BLaER1 (cell line): ENCODE measurements around the gene FCGR1A.
"Not testable (repeated sequence)": the region's sequence is repeated elsewhere in the genome, so short reads cannot be mapped to it uniquely, and the experiment has no call there.

Experiments used
- H3K27ac ChIP-seq: shearing (Covaris generic); formaldehyde crosslinking; 2 replicates; pipeline ENCODE4 v1.8.1; 2022
- H3K27me3 ChIP-seq: shearing (Covaris generic); formaldehyde crosslinking; 2 replicates; pipeline ENCODE4 v1.8.1; 2022
- H3K36me3 ChIP-seq: shearing (Covaris generic); formaldehyde crosslinking; 2 replicates; pipeline ENCODE4 v1.8.1; 2022
- H3K4me1 ChIP-seq: shearing (Covaris generic); formaldehyde crosslinking; 2 replicates; pipeline ENCODE4 v1.8.1; 2022
- H3K4me2 ChIP-seq: shearing (Covaris generic); formaldehyde crosslinking; 2 replicates; pipeline ENCODE4 v1.8.1; 2022
- H3K4me3 ChIP-seq: shearing (Covaris generic); formaldehyde crosslinking; 2 replicates; pipeline ENCODE4 v1.8.1; 2022
- H3K9ac ChIP-seq: shearing (Covaris generic); formaldehyde crosslinking; 2 replicates; pipeline ENCODE4 v1.8.1; 2022
- H3K9me3 ChIP-seq: shearing (Covaris generic); formaldehyde crosslinking; 2 replicates; pipeline ENCODE4 v1.8.1; 2022
- H4K20me1 ChIP-seq: shearing (Covaris generic); formaldehyde crosslinking; 2 replicates; pipeline ENCODE4 v1.8.1; 2022

FCGR1A gene

GRCh38 chr1:149764087-149764800 is 18.2 kb upstream of the FCGR1A start:
- H3K4me2 ChIP-seq, H3K27ac ChIP-seq, H3K9ac ChIP-seq, H3K27me3 ChIP-seq, H3K4me1 ChIP-seq, H3K4me3 ChIP-seq, H4K20me1 ChIP-seq, H3K36me3 ChIP-seq, H3K9me3 ChIP-seq: not testable (repeated sequence)

- H4K20me1 ChIP-seq, H3K36me3 ChIP-seq, H3K27ac ChIP-seq, H3K9ac ChIP-seq, H3K4me1 ChIP-seq, H3K27me3 ChIP-seq, H3K4me2 ChIP-seq, H3K4me3 ChIP-seq, H3K9me3 ChIP-seq: not testable (repeated sequence)
Measured at GRCh38 chr1:149766241-149766640, 16.3 kb upstream of the FCGR1A start.

GRCh38 chr1:149769216-149769615 is 13.3 kb upstream of the FCGR1A start:
- H3K27me3 ChIP-seq, H3K27ac ChIP-seq, H3K9me3 ChIP-seq, H3K4me3 ChIP-seq, H3K4me2 ChIP-seq, H3K36me3 ChIP-seq, H3K9ac ChIP-seq, H4K20me1 ChIP-seq, H3K4me1 ChIP-seq: not testable (repeated sequence)

- not testable (repeated sequence) for H3K27me3 ChIP-seq, H3K4me3 ChIP-seq, H3K36me3 ChIP-seq, H3K27ac ChIP-seq, H3K9me3 ChIP-seq, H3K9ac ChIP-seq, H3K4me2 ChIP-seq, H3K4me1 ChIP-seq, H4K20me1 ChIP-seq
Measured at GRCh38 chr1:149770661-149771060, 11.8 kb upstream of the FCGR1A start.

- not testable (repeated sequence) for H3K9me3 ChIP-seq, H3K4me3 ChIP-seq, H3K27me3 ChIP-seq, H3K4me2 ChIP-seq, H3K4me1 ChIP-seq, H3K27ac ChIP-seq, H3K36me3 ChIP-seq, H3K9ac ChIP-seq, H4K20me1 ChIP-seq
Measured at GRCh38 chr1:149771653-149772425, 10.7 kb upstream of the FCGR1A start.

- not testable (repeated sequence) for H3K4me2 ChIP-seq, H3K27me3 ChIP-seq, H4K20me1 ChIP-seq, H3K9ac ChIP-seq, H3K4me3 ChIP-seq, H3K9me3 ChIP-seq, H3K27ac ChIP-seq, H3K4me1 ChIP-seq, H3K36me3 ChIP-seq
Measured at GRCh38 chr1:149775510-149776147, 6.9 kb upstream of the FCGR1A start.

- H3K9me3 ChIP-seq, H3K36me3 ChIP-seq, H3K4me1 ChIP-seq, H4K20me1 ChIP-seq, H3K4me2 ChIP-seq, H3K27ac ChIP-seq, H3K9ac ChIP-seq, H3K4me3 ChIP-seq, H3K27me3 ChIP-seq: not testable (repeated sequence)
Measured at GRCh38 chr1:149777084-149777483, 5.4 kb upstream of the FCGR1A start.

- not testable (repeated sequence) for H3K4me2 ChIP-seq, H3K27me3 ChIP-seq, H4K20me1 ChIP-seq, H3K9ac ChIP-seq, H3K4me3 ChIP-seq, H3K36me3 ChIP-seq, H3K27ac ChIP-seq, H3K9me3 ChIP-seq, H3K4me1 ChIP-seq
Measured at GRCh38 chr1:149778313-149778712, 4.2 kb upstream of the FCGR1A start.

- not testable (repeated sequence) for H4K20me1 ChIP-seq, H3K4me1 ChIP-seq, H3K9me3 ChIP-seq, H3K4me2 ChIP-seq, H3K4me3 ChIP-seq, H3K27me3 ChIP-seq, H3K36me3 ChIP-seq, H3K27ac ChIP-seq, H3K9ac ChIP-seq
Measured at GRCh38 chr1:149781413-149781984, 995 bp upstream of the FCGR1A start.

- H3K4me2 ChIP-seq, H3K36me3 ChIP-seq, H3K27ac ChIP-seq, H4K20me1 ChIP-seq, H3K9ac ChIP-seq, H3K27me3 ChIP-seq, H3K4me3 ChIP-seq, H3K4me1 ChIP-seq, H3K9me3 ChIP-seq: not testable (repeated sequence)
Measured at GRCh38 chr1:149783289-149783688, 795 bp downstream of the FCGR1A start.

GRCh38 chr1:149783868-149784267 is 1.4 kb downstream of the FCGR1A start:
- not testable (repeated sequence) for H3K9ac ChIP-seq, H3K4me1 ChIP-seq, H3K9me3 ChIP-seq, H4K20me1 ChIP-seq, H3K27ac ChIP-seq, H3K4me3 ChIP-seq, H3K27me3 ChIP-seq, H3K4me2 ChIP-seq, H3K36me3 ChIP-seq

GRCh38 chr1:149787688-149788451 is 5.4 kb downstream of the FCGR1A start:
- H3K9ac ChIP-seq, H3K4me1 ChIP-seq, H3K36me3 ChIP-seq, H3K4me2 ChIP-seq, H3K9me3 ChIP-seq, H3K4me3 ChIP-seq, H3K27me3 ChIP-seq, H4K20me1 ChIP-seq, H3K27ac ChIP-seq: not testable (repeated sequence)

GRCh38 chr1:149792502-149792901 is 10.0 kb downstream of the FCGR1A start:
- H3K9me3 ChIP-seq, H3K4me1 ChIP-seq, H4K20me1 ChIP-seq, H3K27me3 ChIP-seq, H3K36me3 ChIP-seq: not testable (repeated sequence)
- Histone ChIP-seq H3K27ac (peak overlapping the region; percentile 44; the same call in 1 of the 2 replicates), H3K4me3 (peak overlapping the region; percentile 64), H3K9ac (peak overlapping the region; percentile 38; the same call in 1 of the 2 replicates), H3K4me2 (peak overlapping the region; percentile 55)
